Stimulated activated effector memory CD8-positive, alpha-beta T cell treated with anti-CD3 and anti-CD28 coated beads, Interleukin-12 subunit alpha, Interleukin-12 subunit beta, amount 100 ng/mL, for 72 hours (primary cell): ENCODE measurements around the gene SV2A.
"Not testable (repeated sequence)": the region's sequence is repeated elsewhere in the genome, so short reads cannot be mapped to it uniquely, and the experiment has no call there.

Experiments used
- ATAC-seq: fragments of 150-1000 bp; cut with Tn5 transposase; 2 replicates; pipeline ENCODE4 v1.10.0; 2021
- DNase-seq, 2 donors: peaks; one replicate each; pipeline ENCODE4 v3.0.0; 2021 to 2022; ENCODE audit warnings: low spot score in 2 of 2
- H3K27ac Mint-ChIP-seq: one replicate; pipeline ENCODE4 v1.8.0; 2022; ENCODE audit warnings: mild to moderate bottlenecking, mixed read lengths
- H3K36me3 Mint-ChIP-seq: one replicate; pipeline ENCODE4 v1.8.0; 2022; ENCODE audit warnings: mild to moderate bottlenecking, mixed read lengths
- H3K4me1 Mint-ChIP-seq: one replicate; pipeline ENCODE4 v1.8.0; 2022; ENCODE audit warnings: mixed read lengths
- H3K4me3 Mint-ChIP-seq: one replicate; pipeline ENCODE4 v1.8.0; 2022; ENCODE audit warnings: mild to moderate bottlenecking, mixed read lengths
- H3K9me3 Mint-ChIP-seq: one replicate; pipeline ENCODE4 v1.8.0; 2022; ENCODE audit warnings: mixed read lengths

The SV2A gene

GRCh38 chr1:149915429-149916192 is 2.0 kb downstream of the SV2A start:
- Mint-ChIP-seq H3K4me3 (peak overlapping the region; percentile 72), H3K27ac (peak overlapping the region; percentile 73), H3K9me3 (no peaks in the 10 kb centered on the region), H3K36me3 (no peaks in the 10 kb centered on the region), H3K4me1 (peaks cover 31% of the 10 kb centered on the region)
- ATAC-seq (no peak), DNase-seq (no peak)

GRCh38 chr1:149914545-149914944 is 3.1 kb downstream of the SV2A start:
- DNase-seq (no peak), ATAC-seq (no peak)
- Mint-ChIP-seq H3K4me3 (no peak overlapping the region), H3K9me3 (no peaks in the 10 kb centered on the region), H3K4me1 (peaks cover 31% of the 10 kb centered on the region), H3K36me3 (no peaks in the 10 kb centered on the region), H3K27ac (peak overlapping the region; percentile 60)

- no peak for DNase-seq
- H3K4me1 Mint-ChIP-seq = peaks cover 3% of the 10 kb centered on the region
- H3K27ac Mint-ChIP-seq = no peak overlapping the region
- H3K9me3 Mint-ChIP-seq = no peaks in the 10 kb centered on the region
- H3K4me3 Mint-ChIP-seq = no peak overlapping the region
- H3K36me3 Mint-ChIP-seq = peaks cover 13% of the 10 kb centered on the region
- ATAC-seq = no peak
Observed at GRCh38 chr1:149906570-149907075, 11.0 kb downstream of the SV2A start.

- peaks cover 10% of the 10 kb centered on the region for H3K36me3 Mint-ChIP-seq
- H3K9me3 Mint-ChIP-seq = no peaks in the 10 kb centered on the region
- H3K27ac Mint-ChIP-seq = peak overlapping the region; percentile 46
- H3K4me1 Mint-ChIP-seq = peaks cover 21% of the 10 kb centered on the region
- ATAC-seq (no peak), DNase-seq (no peak)
- H3K4me3 Mint-ChIP-seq = no peak overlapping the region
Observed at GRCh38 chr1:149903836-149904491, 13.7 kb downstream of the SV2A start.

- Mint-ChIP-seq H3K36me3 (peaks cover 6% of the 10 kb centered on the region), H3K4me3 (peak within 1 kb of the TSS; percentile 80), H3K9me3 (no peaks in the 10 kb centered on the region), H3K27ac (peak within 1 kb of the TSS; percentile 92), H3K4me1 (peaks cover 22% of the 10 kb centered on the region)
- ATAC-seq (peak; percentile 98), DNase-seq (peak; percentile 54 to 87)
Observed at GRCh38 chr1:149899460-149900284, 18.0 kb downstream of the SV2A start, which contains the start of gene BOLA1. Gene BOLA1, plus strand, starts transcription at chr1:149899568. Its CDS starts 492 bp downstream, at chr1:149900060.

- no peak for DNase-seq
- peaks cover 22% of the 10 kb centered on the region for H3K4me1 Mint-ChIP-seq
- no peaks in the 10 kb centered on the region for H3K9me3 Mint-ChIP-seq
- H3K36me3 Mint-ChIP-seq = no peaks in the 10 kb centered on the region
- ATAC-seq = no peak
- H3K27ac Mint-ChIP-seq = no peak overlapping the region
- H3K4me3 Mint-ChIP-seq = no peak overlapping the region
Observed at GRCh38 chr1:149896575-149896974, 21.1 kb downstream of the SV2A start.

GRCh38 chr1:149888999-149889289 is 28.7 kb downstream of the SV2A start:
- DNase-seq (no peak), ATAC-seq (no peak)
- Mint-ChIP-seq H3K9me3 (no peaks in the 10 kb centered on the region), H3K27ac (no peak overlapping the region), H3K36me3 (no peaks in the 10 kb centered on the region), H3K4me3 (no peak overlapping the region), H3K4me1 (no peaks in the 10 kb centered on the region)

GRCh38 chr1:149888247-149888998 is 29.2 kb downstream of the SV2A start:
- ATAC-seq = peak; percentile 45
- H3K4me3 Mint-ChIP-seq = no peak overlapping the region

GRCh38 chr1:149887456-149888246 is 30.0 kb downstream of the SV2A start:
- no peak overlapping the region for H3K27ac Mint-ChIP-seq

More at GRCh38 chr1:149888247-149888998, 29.2 kb downstream of the SV2A start:
- no peak overlapping the region for H3K27ac Mint-ChIP-seq
- no peaks in the 10 kb centered on the region for H3K36me3 Mint-ChIP-seq
- no peaks in the 10 kb centered on the region for H3K4me1 Mint-ChIP-seq
- DNase-seq = peak; percentile 47 to 88
- no peaks in the 10 kb centered on the region for H3K9me3 Mint-ChIP-seq

GRCh38 chr1:149887196-149887455 is 30.5 kb downstream of the SV2A start:
- not testable (repeated sequence) for H3K9me3 Mint-ChIP-seq

More at GRCh38 chr1:149887456-149888246, 30.0 kb downstream of the SV2A start:
- Mint-ChIP-seq H3K36me3 (no peaks in the 10 kb centered on the region), H3K9me3 (no peaks in the 10 kb centered on the region), H3K4me1 (no peaks in the 10 kb centered on the region), H3K4me3 (no peak overlapping the region)
- ATAC-seq (peak; percentile 74), DNase-seq (peak; percentile 61 to 92)

GRCh38 chr1:149886396-149887195 is 31.0 kb downstream of the SV2A start:
- DNase-seq (peak; percentile 76 to 97), ATAC-seq (peak; percentile 78)
- Mint-ChIP-seq H3K36me3 (no peaks in the 10 kb centered on the region), H3K4me1 (peaks cover 6% of the 10 kb centered on the region), H3K9me3 (no peaks in the 10 kb centered on the region), H3K4me3 (no peak overlapping the region), H3K27ac (no peak overlapping the region)

More at GRCh38 chr1:149887196-149887455, 30.5 kb downstream of the SV2A start:
- not testable (repeated sequence) for H3K36me3 Mint-ChIP-seq, H3K4me3 Mint-ChIP-seq, ATAC-seq, H3K27ac Mint-ChIP-seq, H3K4me1 Mint-ChIP-seq
- DNase-seq = peak in 1 of 2 donors; percentile 3

GRCh38 chr1:149886121-149886395 is 31.6 kb downstream of the SV2A start:
- not testable (repeated sequence) for ATAC-seq, H3K4me1 Mint-ChIP-seq, DNase-seq, H3K4me3 Mint-ChIP-seq, H3K27ac Mint-ChIP-seq, H3K36me3 Mint-ChIP-seq, H3K9me3 Mint-ChIP-seq

GRCh38 chr1:149885339-149886120 is 32.1 kb downstream of the SV2A start:
- no peak overlapping the region for H3K27ac Mint-ChIP-seq
- DNase-seq = peak; percentile 49 to 88
- peaks cover 6% of the 10 kb centered on the region for H3K4me1 Mint-ChIP-seq
- H3K4me3 Mint-ChIP-seq = no peak overlapping the region
- peak; percentile 27 for ATAC-seq
- H3K9me3 Mint-ChIP-seq = no peaks in the 10 kb centered on the region
- no peaks in the 10 kb centered on the region for H3K36me3 Mint-ChIP-seq
